Peyer's patch (tissue), 4 donors: ENCODE data around the gene PKNOX2. TPM values are rescaled to one million over a fixed set of nuclear protein-coding genes. Genes with fewer than 3 reads are reported as not detected.

ENCODE experiments used
- DNase-seq, 3 donors: peaks; one replicate each; pipeline ENCODE4 v3.0.0-alpha.2; 2017 to 2019
- H3K27ac ChIP-seq, 4 donors: fragments of 200-600 bp; sonication (generic); one replicate each; pipeline ENCODE4 v1.5.1; 2016 to 2019
- H3K27me3 ChIP-seq, 2 donors: fragments of 200-600 bp; sonication (generic); one replicate each; pipeline ENCODE4 v1.5.1; 2019
- H3K36me3 ChIP-seq, 3 donors: fragments of 200-600 bp; sonication (generic); one replicate each; pipeline ENCODE4 v1.5.1; 2016 to 2019
- H3K4me1 ChIP-seq, 4 donors: fragments of 200-600 bp; sonication (generic); one replicate each; pipeline ENCODE4 v1.5.1; 2016 to 2019
- H3K4me3 ChIP-seq, 4 donors: fragments of 200-600 bp; sonication (generic); 1 replicate in 3 of 4; 2 replicates in 1 of 4; pipeline ENCODE4 v1.5.1; 2016 to 2019; ENCODE audit warnings: mild to moderate bottlenecking in 1 of 4
- H3K9me3 ChIP-seq, 4 donors: fragments of 200-600 bp; sonication (generic); one replicate each; pipeline ENCODE4 v1.5.1; 2016 to 2019; ENCODE audit warnings: mild to moderate bottlenecking in 1 of 4
- CTCF ChIP-seq, 6 experiments: fragments of 450-650 bp in 4 of 6; fragments of 200-600 bp in 2 of 6; sonication (generic) in 1 of 6; IDR thresholded peaks; one replicate each; pipeline ENCODE4 v1.5.1; 2017 to 2019; ENCODE audit warnings: antibody characterized with exemption in 6 of 6, mild to moderate bottlenecking in 3 of 6, moderate library complexity in 1 of 6
- POLR2A ChIP-seq, 2 donors: fragments of 450-650 bp; IDR thresholded peaks; one replicate each; pipeline ENCODE4 v1.5.1; 2017; ENCODE audit warnings: antibody characterized with exemption in 2 of 2, mild to moderate bottlenecking in 2 of 2, moderate library complexity in 2 of 2
- total RNA-seq, 4 donors: library from RNA; depleted of rRNA; stranded (reverse); fragments of >200 nt; gene quantifications; one replicate each; pipeline ENCODE4 v1.1.0, GENCODE V29; 2016

PKNOX2 gene
- total RNA-seq, 4 donors from 2014 or later = 1.4 to 8.3 TPM; not detected in 2

- no peak for DNase-seq
- Histone ChIP-seq H3K27me3 (no peaks in the 10 kb centered on the region), H3K27ac (no peak overlapping the region), H3K9me3 (no peaks in the 10 kb centered on the region), H3K4me1 (no peaks in the 10 kb centered on the region), H3K4me3 (no peak overlapping the region), H3K36me3 (no peaks in the 10 kb centered on the region)
- TF ChIP-seq POLR2A (IDR thresholded peaks at IDR 0.05) (no peak), CTCF (IDR thresholded peaks at IDR 0.05) (no peak)
Observed at GRCh38 chr11:125357551-125357950, 193.0 kb downstream of the PKNOX2 start.

- Histone ChIP-seq H3K36me3 (no peaks in the 10 kb centered on the region), H3K27ac (no peak overlapping the region), H3K27me3 (no peaks in the 10 kb centered on the region), H3K4me3 (no peak overlapping the region), H3K4me1 (no peaks in the 10 kb centered on the region), H3K9me3 (no peaks in the 10 kb centered on the region)
- DNase-seq = no peak
- TF ChIP-seq POLR2A (IDR thresholded peaks at IDR 0.05) = no peak
- no peak for TF ChIP-seq CTCF (IDR thresholded peaks at IDR 0.05)
Observed at GRCh38 chr11:125358254-125358840, 193.8 kb downstream of the PKNOX2 start.

- Histone ChIP-seq H3K4me1 (no peaks in the 10 kb centered on the region), H3K9me3 (no peaks in the 10 kb centered on the region), H3K27ac (no peak overlapping the region), H3K36me3 (no peaks in the 10 kb centered on the region), H3K4me3 (no peak overlapping the region), H3K27me3 (no peaks in the 10 kb centered on the region)
- TF ChIP-seq CTCF (IDR thresholded peaks at IDR 0.05) = no peak
- TF ChIP-seq POLR2A (IDR thresholded peaks at IDR 0.05) = no peak
- DNase-seq = no peak
Observed at GRCh38 chr11:125359130-125359529, 194.6 kb downstream of the PKNOX2 start.

- Histone ChIP-seq H3K36me3 (no peaks in the 10 kb centered on the region), H3K9me3 (no peaks in the 10 kb centered on the region), H3K27ac (no peak overlapping the region), H3K27me3 (no peaks in the 10 kb centered on the region), H3K4me1 (no peaks in the 10 kb centered on the region), H3K4me3 (no peak overlapping the region)
- no peak for DNase-seq
- no peak for TF ChIP-seq POLR2A (IDR thresholded peaks at IDR 0.05)
- TF ChIP-seq CTCF (IDR thresholded peaks at IDR 0.05) = no peak
Observed at GRCh38 chr11:125360066-125360465, 195.5 kb downstream of the PKNOX2 start.

- Histone ChIP-seq H3K4me3 (no peak overlapping the region), H3K9me3 (no peaks in the 10 kb centered on the region)
Observed at GRCh38 chr11:125364121-125364826, 199.7 kb downstream of the PKNOX2 start.

More at GRCh38 chr11:125364121-125364826, 199.7 kb downstream of the PKNOX2 start:
- Histone ChIP-seq H3K27me3 (no peaks in the 10 kb centered on the region), H3K36me3 (no peaks in the 10 kb centered on the region), H3K4me1 (no peaks in the 10 kb centered on the region), H3K27ac (no peak overlapping the region)
- TF ChIP-seq CTCF (IDR thresholded peaks at IDR 0.05) = no peak
- no peak for TF ChIP-seq POLR2A (IDR thresholded peaks at IDR 0.05)
- no peak for DNase-seq
